B cell (primary cell): ENCODE data around the gene FBXL2. TPM values are rescaled to one million over a fixed set of nuclear protein-coding genes. Genes with fewer than 3 reads are reported as not detected.

Experiments used
- ATAC-seq: fragments of 200-7000 bp; cut with Tn5 transposase; one replicate; pipeline ENCODE4 v1.10.0; 2021; ENCODE audit warnings: low read depth, mild to moderate bottlenecking, moderate number of reproducible peaks, moderate library complexity
- CTCF ChIA-PET: fragments of 350-600 bp; sonication (Branson Sonifier 250); formaldehyde crosslinking; loops from one replicate; lab custom pipeline; 2021; ENCODE audit warnings: antibody characterized with exemption, inconsistent platforms; lab: Charles Lee
- POLR2A ChIA-PET: fragments of 350-600 bp; sonication (Branson Sonifier 250); formaldehyde crosslinking; loops from one replicate; lab custom pipeline; 2021; ENCODE audit warnings: antibody characterized with exemption; lab: Charles Lee
- DNase-seq: peaks from one replicate; pipeline ENCODE4 v3.0.0; 2013
- H2AFZ ChIP-seq: 2 replicates; pipeline ENCODE4 v1.6.1; 2012; ENCODE audit warnings: mild to moderate bottlenecking, low read depth, low read length; ENCODE audit not compliant: insufficient read depth, poor library complexity, severe bottlenecking
- H3K27ac ChIP-seq, 2 donors: 1 replicate in 1 of 2; 2 replicates in 1 of 2; pipeline ENCODE4 v1.5.1; 2012 to 2013; ENCODE audit warnings: low read length in 2 of 2, mild to moderate bottlenecking in 2 of 2, moderate library complexity in 1 of 2
- H3K27me3 ChIP-seq, 4 experiments: fragments of 200-600 bp in 1 of 4; sonication (generic) in 1 of 4; replicated peaks in 1 of 4; 1 replicate in 2 of 4; 2 replicates in 2 of 4; pipeline versions ENCODE4 v1.6.1 to v1.7.0; 2013 to 2016; ENCODE audit warnings: low read length in 3 of 4, mild to moderate bottlenecking in 2 of 4, mixed read lengths in 1 of 4, moderate library complexity in 1 of 4; ENCODE audit not compliant: insufficient read depth in 4 of 4, control insufficient read depth in 3 of 4; ENCODE audit errors: control extremely low read depth in 1 of 4
- H3K36me3 ChIP-seq, 2 experiments: replicated peaks in 1 of 2; 1 replicate in 1 of 2; 2 replicates in 1 of 2; pipeline versions ENCODE4 v1.6.1 to v1.7.1; 2013; ENCODE audit warnings: low read length in 1 of 2; ENCODE audit not compliant: insufficient read depth in 2 of 2, control insufficient read depth in 1 of 2; ENCODE audit errors: control extremely low read depth in 1 of 2, extremely low read depth in 1 of 2
- H3K4me1 ChIP-seq, 2 donors: fragments of 200-600 bp in 1 of 2; sonication (generic) in 1 of 2; 1 replicate in 1 of 2; 2 replicates in 1 of 2; pipeline versions ENCODE4 v1.5.1 to v1.6.1; 2013 to 2017; ENCODE audit warnings: low read length in 2 of 2; ENCODE audit not compliant: control insufficient read depth in 2 of 2, insufficient read depth in 2 of 2
- H3K4me2 ChIP-seq: replicated peaks from 2 replicates; pipeline ENCODE3; 2012; ENCODE audit warnings: mild to moderate bottlenecking, low read depth, low read length; ENCODE audit not compliant: poor library complexity, severe bottlenecking
- H3K4me3 ChIP-seq, 5 experiments: fragments of 200-600 bp in 1 of 5; sonication (generic) in 1 of 5; 1 replicate in 3 of 5; 2 replicates in 2 of 5; pipeline versions ENCODE4 v1.5.1 to v1.7.0; 2011 to 2016; ENCODE audit warnings: low read length in 4 of 5, mild to moderate bottlenecking in 4 of 5, low read depth in 2 of 5, control low read depth in 1 of 5, moderate library complexity in 1 of 5; ENCODE audit not compliant: insufficient read depth in 1 of 5; ENCODE audit errors: control extremely low read depth in 1 of 5, extremely low read depth in 1 of 5
- H3K79me2 ChIP-seq: fragments of 200-600 bp; sonication (generic); one replicate; pipeline ENCODE4 v1.6.0; 2016; ENCODE audit warnings: low read length; ENCODE audit not compliant: control insufficient read depth, insufficient read depth
- H3K9ac ChIP-seq: fragments of 200-600 bp; sonication (generic); 2 replicates; pipeline ENCODE4 v1.6.1; 2017; ENCODE audit warnings: mild to moderate bottlenecking, low read length, moderate library complexity
- H3K9me3 ChIP-seq, 3 donors: one replicate each; pipeline versions ENCODE4 v1.6.1 to v1.7.1; 2013; ENCODE audit warnings: low read length in 2 of 3; ENCODE audit not compliant: control insufficient read depth in 2 of 3, insufficient read depth in 1 of 3; ENCODE audit errors: control extremely low read depth in 1 of 3
- H4K20me1 ChIP-seq: 2 replicates; pipeline ENCODE4 v1.6.0; 2012; ENCODE audit warnings: mild to moderate bottlenecking, low read length; ENCODE audit not compliant: insufficient read depth, control insufficient read depth, poor library complexity, severe bottlenecking
- H3K27ac Mint-ChIP-seq: one replicate; pipeline ENCODE4 v1.8.0; 2021; ENCODE audit warnings: mixed read lengths
- H3K27me3 Mint-ChIP-seq: one replicate; pipeline ENCODE4 v1.8.0; 2021; ENCODE audit warnings: mixed read lengths
- H3K4me1 Mint-ChIP-seq: one replicate; pipeline ENCODE4 v1.8.0; 2021; ENCODE audit warnings: mixed read lengths
- H3K4me3 Mint-ChIP-seq: one replicate; pipeline ENCODE4 v1.8.0; 2021; ENCODE audit warnings: mixed read lengths
- H3K9me3 Mint-ChIP-seq: one replicate; pipeline ENCODE4 v1.8.0; 2022; ENCODE audit warnings: mixed read lengths; ENCODE audit not compliant: insufficient read depth
- EZH2 ChIP-seq: IDR thresholded peaks from 2 replicates; pipeline ENCODE4 v1.6.1; 2012; ENCODE audit warnings: borderline replicate concordance, low read depth, mild to moderate bottlenecking, moderate library complexity, low read length; ENCODE audit not compliant: insufficient read depth, poor library complexity, severe bottlenecking
- WGBS: methylation state at CpG from one replicate; pipeline ENCODE4 v1.1.5; 2013; ENCODE audit warnings: missing lambda C conversion rate; ENCODE audit not compliant: insufficient coverage; 5-methylcytosine and 5-hydroxymethylcytosine counted together
- intact Hi-C: fragments of 100-400 bp; cut with micrococcal nuclease; formaldehyde crosslinking; loops from one replicate; pipeline ENCODE4 v1.10.0; 2022
- polyA plus RNA-seq: library from polyadenylated mRNA; depleted of rRNA; stranded (reverse); fragments of >200 nt; gene quantifications from 2 replicates; pipeline ENCODE4 v1.2.3, GENCODE V29; 2012
- total RNA-seq, 2 donors: library from RNA; stranded (reverse); fragments of 120-200 nt in 1 of 2; gene quantifications; 1 replicate in 1 of 2; 2 replicates in 1 of 2; pipeline versions ENCODE4 v1.2.3 to v1.2.4, GENCODE V29; 2013 to 2022
- TF ChIP-seq, protein P1 (sequence below): fragments of 200-600 bp; IDR thresholded peaks from one replicate; pipeline ENCODE4 v1.8.0; 2022; ENCODE audit warnings: antibody characterized with exemption, mild to moderate bottlenecking

Gene FBXL2
- total and polyA plus RNA-seq, 2 donors (not counting 1 experiment from before 2014, with no cell fraction given) = 0.34 TPM; not detected in 1

DNA sequence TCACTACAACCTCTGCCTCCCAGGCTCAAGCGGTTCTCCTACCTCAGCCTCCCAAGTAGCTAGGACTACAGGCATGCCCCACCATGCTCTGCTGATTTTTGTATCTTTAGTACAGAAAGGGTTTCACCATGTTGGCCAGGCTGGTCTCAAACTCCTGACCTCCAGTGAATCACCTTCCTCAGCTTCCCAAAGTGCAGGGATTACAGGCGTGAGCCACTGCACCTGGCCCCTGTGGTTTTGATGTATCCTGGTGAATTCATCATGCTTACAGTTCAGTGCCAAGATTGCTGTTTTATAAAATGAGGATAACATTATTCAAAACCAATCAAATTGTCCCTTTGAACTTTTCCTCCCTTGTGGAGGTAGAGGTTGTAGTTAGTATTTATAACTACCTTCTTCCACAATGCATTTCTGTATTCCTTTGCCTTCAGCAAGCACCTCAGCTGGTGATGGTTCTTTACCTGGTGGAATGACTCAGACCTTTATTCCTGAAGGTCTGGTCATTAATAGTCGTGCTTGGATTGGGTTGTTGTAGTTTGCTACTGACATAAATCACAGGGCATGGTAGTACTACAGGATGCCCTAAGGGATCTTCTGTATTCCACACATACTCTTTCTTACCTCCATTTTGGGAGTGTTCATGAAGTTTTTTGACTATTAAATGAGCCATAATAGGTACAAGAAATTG, 86.0 kb downstream of the FBXL2 start:
- Histone ChIP-seq H3K27me3 (no peaks in the 10 kb centered on the region), H3K9me3 (no peaks in the 10 kb centered on the region), H3K9ac (no peak overlapping the region), H3K4me2 (no peak overlapping the region), H3K79me2 (no peaks in the 10 kb centered on the region), H3K36me3 (no peaks in the 10 kb centered on the region), H3K27ac (no peak overlapping the region), H3K4me1 (no peaks in the 10 kb centered on the region), H2AFZ (no peak overlapping the region), H4K20me1 (no peaks in the 10 kb centered on the region), H3K4me3 (no peak overlapping the region)
- TF ChIP-seq, protein P1, sequence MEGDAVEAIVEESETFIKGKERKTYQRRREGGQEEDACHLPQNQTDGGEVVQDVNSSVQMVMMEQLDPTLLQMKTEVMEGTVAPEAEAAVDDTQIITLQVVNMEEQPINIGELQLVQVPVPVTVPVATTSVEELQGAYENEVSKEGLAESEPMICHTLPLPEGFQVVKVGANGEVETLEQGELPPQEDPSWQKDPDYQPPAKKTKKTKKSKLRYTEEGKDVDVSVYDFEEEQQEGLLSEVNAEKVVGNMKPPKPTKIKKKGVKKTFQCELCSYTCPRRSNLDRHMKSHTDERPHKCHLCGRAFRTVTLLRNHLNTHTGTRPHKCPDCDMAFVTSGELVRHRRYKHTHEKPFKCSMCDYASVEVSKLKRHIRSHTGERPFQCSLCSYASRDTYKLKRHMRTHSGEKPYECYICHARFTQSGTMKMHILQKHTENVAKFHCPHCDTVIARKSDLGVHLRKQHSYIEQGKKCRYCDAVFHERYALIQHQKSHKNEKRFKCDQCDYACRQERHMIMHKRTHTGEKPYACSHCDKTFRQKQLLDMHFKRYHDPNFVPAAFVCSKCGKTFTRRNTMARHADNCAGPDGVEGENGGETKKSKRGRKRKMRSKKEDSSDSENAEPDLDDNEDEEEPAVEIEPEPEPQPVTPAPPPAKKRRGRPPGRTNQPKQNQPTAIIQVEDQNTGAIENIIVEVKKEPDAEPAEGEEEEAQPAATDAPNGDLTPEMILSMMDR = no peak
- no peak for TF ChIP-seq EZH2
- H3K9me3 Mint-ChIP-seq = no peaks in the 10 kb centered on the region
- WGBS = no CpG with 5 or more reads among the region's 3 CpGs
- intact Hi-C loops = no loop called here
- no peaks in the 10 kb centered on the region for H3K4me1 Mint-ChIP-seq
- POLR2A ChIA-PET = no interaction called here
- ATAC-seq (no peak), DNase-seq (no peak)
- no peak overlapping the region for H3K27ac Mint-ChIP-seq
- CTCF ChIA-PET = interaction anchor here (1.0 to 3.1 kb wide), 2 partner anchors 9 to 232 kb away, joined by 3 to 16 read pairs; no protein-coding TSS in a partner anchor
- H3K27me3 Mint-ChIP-seq = peaks cover 7% of the 10 kb centered on the region
- no peak overlapping the region for H3K4me3 Mint-ChIP-seq

DNA sequence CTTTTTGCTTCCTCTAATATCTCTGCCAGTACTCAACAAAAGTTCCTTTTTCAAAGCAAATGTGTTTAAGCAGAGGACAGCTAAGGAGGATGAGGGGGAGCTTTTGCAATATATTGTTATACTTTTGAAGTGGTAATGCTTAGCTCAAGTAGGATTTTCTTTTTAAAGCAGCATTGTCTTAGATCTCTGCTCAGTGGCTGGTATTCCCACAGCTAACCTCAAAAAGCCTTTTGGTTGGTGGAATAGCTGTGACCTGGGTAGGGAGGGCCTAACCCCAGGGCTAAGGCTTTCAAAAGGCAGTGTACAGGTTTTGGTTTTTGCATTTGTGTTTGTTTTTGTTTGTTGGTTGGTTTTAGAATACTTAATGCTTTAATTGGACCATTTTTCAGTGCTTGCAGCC, 86.8 kb downstream of the FBXL2 start:
- Mint-ChIP-seq H3K27me3 (peaks cover 2% of the 10 kb centered on the region), H3K9me3 (no peaks in the 10 kb centered on the region), H3K27ac (no peak overlapping the region), H3K4me1 (no peaks in the 10 kb centered on the region), H3K4me3 (no peak overlapping the region)
- ChIA-PET CTCF (interaction anchor here (0.5 to 3.1 kb wide), 3 partner anchors 9 to 416 kb away, joined by 3 to 16 read pairs (median 3); no protein-coding TSS in a partner anchor), POLR2A (no interaction called here)
- ATAC-seq (no peak), DNase-seq (no peak)
- Histone ChIP-seq H3K4me3 (no peak overlapping the region), H3K4me2 (no peak overlapping the region), H3K4me1 (no peaks in the 10 kb centered on the region), H3K79me2 (no peaks in the 10 kb centered on the region), H2AFZ (no peak overlapping the region), H3K27ac (no peak overlapping the region), H4K20me1 (no peaks in the 10 kb centered on the region), H3K9ac (no peak overlapping the region), H3K27me3 (no peaks in the 10 kb centered on the region), H3K9me3 (no peaks in the 10 kb centered on the region), H3K36me3 (no peaks in the 10 kb centered on the region)
- intact Hi-C loops = no loop called here
- TF ChIP-seq EZH2 = no peak
- TF ChIP-seq, protein P1 = no peak
